Measurements from ENCODE around the gene DTNA. TPM values are rescaled to one million over a fixed set of nuclear protein-coding genes. Genes with fewer than 3 reads are reported as not detected.

Gene DTNA
- total RNA-seq, 1 donor from 2014 or later, result 7.1 TPM

- Mint-ChIP-seq H3K4me3 (ENCODE audit: unreplicated experiment) (no peak overlapping the region), H3K36me3 (ENCODE audit: unreplicated experiment) (no peaks in the 10 kb centered on the region), H3K27me3 (ENCODE audit: unreplicated experiment) (no peaks in the 10 kb centered on the region), H3K4me1 (ENCODE audit: unreplicated experiment) (no peaks in the 10 kb centered on the region), H3K9me3 (ENCODE audit: unreplicated experiment) (no peaks in the 10 kb centered on the region), H3K27ac (ENCODE audit: unreplicated experiment) (no peak overlapping the region)
- TF ChIP-seq, protein P1, sequence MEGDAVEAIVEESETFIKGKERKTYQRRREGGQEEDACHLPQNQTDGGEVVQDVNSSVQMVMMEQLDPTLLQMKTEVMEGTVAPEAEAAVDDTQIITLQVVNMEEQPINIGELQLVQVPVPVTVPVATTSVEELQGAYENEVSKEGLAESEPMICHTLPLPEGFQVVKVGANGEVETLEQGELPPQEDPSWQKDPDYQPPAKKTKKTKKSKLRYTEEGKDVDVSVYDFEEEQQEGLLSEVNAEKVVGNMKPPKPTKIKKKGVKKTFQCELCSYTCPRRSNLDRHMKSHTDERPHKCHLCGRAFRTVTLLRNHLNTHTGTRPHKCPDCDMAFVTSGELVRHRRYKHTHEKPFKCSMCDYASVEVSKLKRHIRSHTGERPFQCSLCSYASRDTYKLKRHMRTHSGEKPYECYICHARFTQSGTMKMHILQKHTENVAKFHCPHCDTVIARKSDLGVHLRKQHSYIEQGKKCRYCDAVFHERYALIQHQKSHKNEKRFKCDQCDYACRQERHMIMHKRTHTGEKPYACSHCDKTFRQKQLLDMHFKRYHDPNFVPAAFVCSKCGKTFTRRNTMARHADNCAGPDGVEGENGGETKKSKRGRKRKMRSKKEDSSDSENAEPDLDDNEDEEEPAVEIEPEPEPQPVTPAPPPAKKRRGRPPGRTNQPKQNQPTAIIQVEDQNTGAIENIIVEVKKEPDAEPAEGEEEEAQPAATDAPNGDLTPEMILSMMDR (IDR thresholded peaks at IDR 0.05), result no peak
- no peak for DNase-seq (ENCODE audit: extremely low spot score, unreplicated experiment)
These were observed 18.5 kb upstream of the DTNA start for GRCh38 chr18:34691614-34692013.

GRCh38 chr18:34694591-34695165 is 15.4 kb upstream of the DTNA start:
- Mint-ChIP-seq H3K27ac (ENCODE audit: unreplicated experiment) (no peak overlapping the region), H3K36me3 (ENCODE audit: unreplicated experiment) (no peaks in the 10 kb centered on the region), H3K27me3 (ENCODE audit: unreplicated experiment) (no peaks in the 10 kb centered on the region), H3K9me3 (ENCODE audit: unreplicated experiment) (peaks cover 7% of the 10 kb centered on the region), H3K4me1 (ENCODE audit: unreplicated experiment) (peaks cover 2% of the 10 kb centered on the region), H3K4me3 (ENCODE audit: unreplicated experiment) (no peak overlapping the region)
- DNase-seq (ENCODE audit: extremely low spot score, unreplicated experiment), result no peak
- TF ChIP-seq, protein P1 (IDR thresholded peaks at IDR 0.05), result no peak

DNA sequence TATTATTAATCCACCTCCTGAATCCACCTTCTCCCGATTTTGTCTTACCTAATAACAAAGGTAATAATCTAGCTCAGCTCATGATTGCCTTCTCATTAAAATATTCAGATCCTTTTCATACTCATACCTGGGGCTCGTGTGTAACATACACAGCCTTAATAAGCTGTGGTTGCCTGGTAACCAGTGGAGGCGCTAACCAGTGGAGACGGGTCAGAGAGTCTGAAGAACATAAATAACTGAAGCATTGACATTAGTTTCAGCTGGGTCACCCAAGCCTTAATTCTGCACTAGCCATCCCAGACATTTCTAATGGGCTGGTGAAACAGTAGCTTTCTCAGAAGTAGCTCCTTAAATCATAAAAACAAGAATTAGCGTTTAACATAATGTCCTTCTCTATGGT is 14.8 kb upstream of the DTNA start:
- no peak for DNase-seq (ENCODE audit: extremely low spot score, unreplicated experiment)
- Mint-ChIP-seq H3K27ac (ENCODE audit: unreplicated experiment) (no peak overlapping the region), H3K4me3 (ENCODE audit: unreplicated experiment) (no peak overlapping the region), H3K4me1 (ENCODE audit: unreplicated experiment) (peaks cover 2% of the 10 kb centered on the region), H3K9me3 (ENCODE audit: unreplicated experiment) (peaks cover 7% of the 10 kb centered on the region), H3K36me3 (ENCODE audit: unreplicated experiment) (no peaks in the 10 kb centered on the region), H3K27me3 (ENCODE audit: unreplicated experiment) (no peaks in the 10 kb centered on the region)
- TF ChIP-seq, protein P1 (IDR thresholded peaks at IDR 0.05), result no peak

GRCh38 chr18:34696671-34697070 is 13.4 kb upstream of the DTNA start:
- Mint-ChIP-seq H3K4me3 (ENCODE audit: unreplicated experiment) (no peak overlapping the region), H3K4me1 (ENCODE audit: unreplicated experiment) (peaks cover 2% of the 10 kb centered on the region), H3K36me3 (ENCODE audit: unreplicated experiment) (no peaks in the 10 kb centered on the region), H3K27me3 (ENCODE audit: unreplicated experiment) (no peaks in the 10 kb centered on the region), H3K9me3 (ENCODE audit: unreplicated experiment) (peaks cover 7% of the 10 kb centered on the region), H3K27ac (ENCODE audit: unreplicated experiment) (no peak overlapping the region)
- TF ChIP-seq, protein P1 (IDR thresholded peaks at IDR 0.05), result no peak
- DNase-seq (ENCODE audit: extremely low spot score, unreplicated experiment), result no peak

- Mint-ChIP-seq H3K36me3 (ENCODE audit: unreplicated experiment) (no peaks in the 10 kb centered on the region), H3K27ac (ENCODE audit: unreplicated experiment) (no peak overlapping the region)
- TF ChIP-seq, protein P1 (IDR thresholded peaks at IDR 0.05), result no peak
These were observed 12.9 kb upstream of the DTNA start for GRCh38 chr18:34697233-34697632.

More at GRCh38 chr18:34697233-34697632, 12.9 kb upstream of the DTNA start:
- Mint-ChIP-seq H3K27me3 (ENCODE audit: unreplicated experiment) (no peaks in the 10 kb centered on the region), H3K9me3 (ENCODE audit: unreplicated experiment) (peaks cover 7% of the 10 kb centered on the region), H3K4me3 (ENCODE audit: unreplicated experiment) (no peak overlapping the region), H3K4me1 (ENCODE audit: unreplicated experiment) (peaks cover 2% of the 10 kb centered on the region)
- DNase-seq (ENCODE audit: extremely low spot score, unreplicated experiment), result no peak
